ENCODE measurements around the gene ELAVL3. TPM values are rescaled to one million over a fixed set of nuclear protein-coding genes. Genes with fewer than 3 reads are reported as not detected.
"Not testable (repeated sequence)": the region's sequence is repeated elsewhere in the genome, so short reads cannot be mapped to it uniquely, and the experiment has no call there.

ELAVL3 gene
- total RNA-seq, 1 donor: not detected

GRCh38 chr19:11481534-11482383 lies 913 bp upstream of the ELAVL3 start:
- TF ChIP-seq CTCF (IDR thresholded peaks at IDR 0.05; ENCODE audit: insufficient read depth, low read depth, low read length): no peak
- H3K4me3 ChIP-seq (ENCODE audit: low read depth, low read length): peak overlapping the region; percentile 48
- peak; percentile 86 for DNase-seq (ENCODE audit: low read depth)

DNA sequence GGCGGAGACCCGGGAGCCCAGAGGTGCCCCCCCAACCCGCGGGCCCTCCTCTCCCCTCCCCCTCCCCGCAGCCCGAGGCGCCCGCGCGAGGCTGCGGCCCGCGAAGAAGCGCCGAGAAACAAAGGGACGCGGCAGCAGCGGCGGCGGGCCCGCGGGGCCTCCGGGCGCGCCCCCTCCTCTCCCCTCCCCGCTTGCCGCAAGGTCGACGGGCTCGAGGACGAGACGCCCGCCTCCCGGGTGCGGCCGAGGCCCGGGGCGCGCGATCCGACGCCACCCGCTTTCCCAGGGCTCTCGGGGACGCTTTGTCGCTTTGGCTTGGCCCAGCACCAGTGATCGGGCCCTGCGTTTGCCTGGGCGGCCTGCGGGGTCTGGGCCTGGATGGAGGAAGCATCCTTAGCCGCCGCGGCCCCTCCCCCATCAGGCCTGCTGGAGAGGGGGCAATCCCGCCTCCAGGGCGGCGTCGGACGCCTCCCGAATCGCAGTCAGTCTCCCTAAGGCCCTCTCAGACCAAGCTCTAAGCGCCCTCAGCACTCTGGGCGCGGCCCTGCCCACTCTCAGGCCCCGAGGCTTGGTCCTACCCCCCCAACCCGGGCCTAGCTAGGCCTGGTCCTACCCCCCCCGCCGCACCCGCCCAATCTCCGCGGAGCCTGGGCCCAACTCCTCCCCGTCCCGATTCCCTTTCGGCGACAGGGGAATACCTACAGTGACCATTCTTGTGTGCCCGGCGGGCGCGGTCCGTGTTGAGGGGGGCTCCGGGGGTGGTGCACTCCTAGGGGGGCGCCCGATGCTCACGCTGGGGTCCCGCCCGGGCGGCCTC lies 740 bp downstream of the ELAVL3 start:
- H3K4me3 ChIP-seq (ENCODE audit: low read depth, low read length): no peak overlapping the region
- no peak for DNase-seq (ENCODE audit: low read depth)
- TF ChIP-seq CTCF (IDR thresholded peaks at IDR 0.05; ENCODE audit: insufficient read depth, low read depth, low read length): no peak

DNA sequence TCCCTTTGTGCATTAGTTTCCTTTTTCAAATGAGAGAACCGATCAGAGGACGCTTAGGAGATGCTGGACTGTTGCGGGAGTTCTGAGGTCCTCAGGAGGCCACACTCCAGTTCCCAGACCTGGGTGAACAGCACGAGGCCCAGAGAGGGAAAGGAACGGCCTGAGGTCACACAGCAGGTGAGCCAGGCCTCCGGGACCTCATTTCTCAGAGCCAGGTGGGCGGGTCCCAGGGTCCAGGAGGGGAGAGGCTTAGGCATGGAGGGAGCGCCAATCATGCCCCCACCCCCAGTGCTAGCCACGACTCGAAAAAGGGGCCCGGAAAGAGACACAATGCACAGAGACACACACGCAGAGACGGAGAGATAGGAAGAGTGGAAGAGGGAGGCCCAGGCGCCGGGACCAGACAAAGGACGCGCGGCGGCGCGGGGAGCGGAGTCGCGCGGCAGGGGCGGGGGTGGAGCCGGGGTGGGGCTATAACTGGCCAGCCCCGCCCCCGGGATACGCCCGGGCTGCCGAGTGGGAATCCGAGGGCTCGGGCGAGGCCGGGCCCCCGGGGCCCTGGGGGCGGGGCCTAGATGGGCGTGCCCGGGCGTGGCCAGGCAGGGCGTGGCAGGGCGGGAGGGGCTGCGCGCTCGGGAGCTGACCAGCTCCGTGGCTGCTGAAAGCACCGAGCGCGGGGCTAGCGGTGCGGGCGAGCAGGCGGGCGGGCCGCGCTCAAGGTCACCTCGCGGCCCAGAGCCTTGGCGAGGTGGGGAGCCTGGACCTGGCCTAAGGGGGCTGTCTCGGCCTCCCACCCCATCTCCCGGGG lies 1.6 kb downstream of the ELAVL3 start:
- DNase-seq (ENCODE audit: low read depth): peak; percentile 16
- no peak for TF ChIP-seq CTCF (IDR thresholded peaks at IDR 0.05; ENCODE audit: insufficient read depth, low read depth, low read length)
- H3K4me3 ChIP-seq (ENCODE audit: low read depth, low read length): no peak overlapping the region

- DNase-seq (ENCODE audit: low read depth): no peak
- no peak for TF ChIP-seq CTCF (IDR thresholded peaks at IDR 0.05; ENCODE audit: insufficient read depth, low read depth, low read length)
- H3K4me3 ChIP-seq (ENCODE audit: low read depth, low read length): no peak overlapping the region
Measured at GRCh38 chr19:11478167-11479089, 2.4 kb downstream of the ELAVL3 start.

- no peak for DNase-seq (ENCODE audit: low read depth)
- no peak overlapping the region for H3K4me3 ChIP-seq (ENCODE audit: low read depth, low read length)
- no peak for TF ChIP-seq CTCF (IDR thresholded peaks at IDR 0.05; ENCODE audit: insufficient read depth, low read depth, low read length)
Measured at GRCh38 chr19:11475861-11476260, 5.0 kb downstream of the ELAVL3 start.

DNA sequence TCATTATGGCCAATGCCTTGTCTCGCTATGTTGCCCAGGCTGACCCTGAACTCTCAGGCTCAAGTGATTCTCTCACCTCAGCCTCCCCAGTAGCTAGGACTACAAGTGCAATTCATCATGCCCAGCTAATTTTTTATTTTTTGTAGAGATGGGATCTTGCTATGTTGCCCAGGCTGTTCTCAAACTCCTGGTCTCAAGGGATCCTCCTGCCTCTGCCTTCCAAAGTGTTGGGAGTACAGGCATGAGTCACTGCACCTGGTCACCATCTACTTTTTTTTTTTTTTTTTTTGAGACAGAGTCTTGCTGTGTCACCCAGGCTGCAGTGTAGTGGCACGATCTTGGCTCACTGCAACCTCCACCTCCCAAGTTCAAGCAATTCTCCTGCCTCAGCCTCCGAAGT lies 5.5 kb downstream of the ELAVL3 start:
- DNase-seq (ENCODE audit: low read depth); H3K4me3 ChIP-seq (ENCODE audit: low read depth, low read length): not testable (repeated sequence)
